ENCODE measurements around the gene RBM7.

DNA sequence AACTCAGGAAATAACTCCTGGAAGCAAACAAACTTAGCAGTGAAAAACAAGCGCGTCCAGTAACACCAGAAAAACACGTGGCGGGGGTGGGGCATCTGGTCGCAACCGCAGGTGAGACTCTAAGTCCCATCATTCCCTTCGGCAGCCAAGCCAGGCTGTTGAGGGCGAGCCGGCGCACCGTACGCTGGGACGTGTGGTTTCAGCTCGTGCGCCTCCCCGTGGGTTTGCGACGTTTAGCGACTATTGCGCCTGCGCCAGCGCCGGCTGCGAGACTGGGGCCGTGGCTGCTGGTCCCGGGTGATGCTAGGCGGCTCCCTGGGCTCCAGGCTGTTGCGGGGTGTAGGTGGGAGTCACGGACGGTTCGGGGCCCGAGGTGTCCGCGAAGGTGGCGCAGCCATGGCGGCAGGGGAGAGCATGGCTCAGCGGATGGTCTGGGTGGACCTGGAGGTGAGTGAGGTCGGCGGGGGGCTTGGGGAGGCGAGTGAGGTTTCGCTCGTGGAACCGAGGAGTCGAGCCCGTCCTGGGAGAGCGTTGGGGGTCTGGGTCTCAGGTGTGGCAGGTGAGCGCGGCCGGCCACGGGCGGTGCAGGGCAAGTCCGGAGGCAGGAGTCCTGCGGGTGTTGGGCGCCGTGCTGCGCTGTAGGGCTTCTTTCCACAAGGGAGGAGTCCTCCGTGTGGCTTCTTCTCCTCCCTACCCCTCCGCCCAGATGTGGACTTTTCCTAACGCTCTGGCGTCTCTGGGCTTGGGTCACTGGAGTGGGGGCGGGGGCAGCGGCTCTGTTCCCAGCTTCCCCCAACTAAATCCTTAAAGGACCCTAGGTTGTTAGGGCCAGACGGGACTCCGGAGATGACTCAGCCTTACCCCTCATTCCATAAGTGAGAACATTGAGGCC is 39.0 kb downstream of the RBM7 start, which contains the start of gene REXO2:
- TF ChIP-seq POLR2A (IDR thresholded peaks at IDR 0.05; ENCODE audit: control extremely low read depth in 1 of 2, low read depth in 2 of 2, low read length in 2 of 2), result peak; percentile 51 to 72; a peak in 2 of 3 replicates
- TF ChIP-seq, protein P1, sequence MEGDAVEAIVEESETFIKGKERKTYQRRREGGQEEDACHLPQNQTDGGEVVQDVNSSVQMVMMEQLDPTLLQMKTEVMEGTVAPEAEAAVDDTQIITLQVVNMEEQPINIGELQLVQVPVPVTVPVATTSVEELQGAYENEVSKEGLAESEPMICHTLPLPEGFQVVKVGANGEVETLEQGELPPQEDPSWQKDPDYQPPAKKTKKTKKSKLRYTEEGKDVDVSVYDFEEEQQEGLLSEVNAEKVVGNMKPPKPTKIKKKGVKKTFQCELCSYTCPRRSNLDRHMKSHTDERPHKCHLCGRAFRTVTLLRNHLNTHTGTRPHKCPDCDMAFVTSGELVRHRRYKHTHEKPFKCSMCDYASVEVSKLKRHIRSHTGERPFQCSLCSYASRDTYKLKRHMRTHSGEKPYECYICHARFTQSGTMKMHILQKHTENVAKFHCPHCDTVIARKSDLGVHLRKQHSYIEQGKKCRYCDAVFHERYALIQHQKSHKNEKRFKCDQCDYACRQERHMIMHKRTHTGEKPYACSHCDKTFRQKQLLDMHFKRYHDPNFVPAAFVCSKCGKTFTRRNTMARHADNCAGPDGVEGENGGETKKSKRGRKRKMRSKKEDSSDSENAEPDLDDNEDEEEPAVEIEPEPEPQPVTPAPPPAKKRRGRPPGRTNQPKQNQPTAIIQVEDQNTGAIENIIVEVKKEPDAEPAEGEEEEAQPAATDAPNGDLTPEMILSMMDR (IDR thresholded peaks at IDR 0.05; ENCODE audit: control extremely low read depth in 1 of 3, insufficient read depth in 1 of 3, low read depth in 1 of 3, low read length in 3 of 3), result peak in 2 of 3 experiments; percentile 22 to 27; a peak in 2 of 4 replicates
- TF ChIP-seq GTF2F1 (IDR thresholded peaks at IDR 0.05; ENCODE audit: borderline replicate concordance, low read depth, low read length), result no peak
- TF ChIP-seq CEBPB (IDR thresholded peaks at IDR 0.05; ENCODE audit: low read depth, low read length), result no peak
- no peak; the same call in 1 of the 2 replicates for TF ChIP-seq YY1 (IDR thresholded peaks at IDR 0.05; ENCODE audit: low read depth, low read length)
- TF ChIP-seq EZH2 (IDR thresholded peaks at IDR 0.05; ENCODE audit: low read depth, low read length, severe bottlenecking), result no peak
